Measurements from ENCODE around the gene CLDN18.

DNA sequence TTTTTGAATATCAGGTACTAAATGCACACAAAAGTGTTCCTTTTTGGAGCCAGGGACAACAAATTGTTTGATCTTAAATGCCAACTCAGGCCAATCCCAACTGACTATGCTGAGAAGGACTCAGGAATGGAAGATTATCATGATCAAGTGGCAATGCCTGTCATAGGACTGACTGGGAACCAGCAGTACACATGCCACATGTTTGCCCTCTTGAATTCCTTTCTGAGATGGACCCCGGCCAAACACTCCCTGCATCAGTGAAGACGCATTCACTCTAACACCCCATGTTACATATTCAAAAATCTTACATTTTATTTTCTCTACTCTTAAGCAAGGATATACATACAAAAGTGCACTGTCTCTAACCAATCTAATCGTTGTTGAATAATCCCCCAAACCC is 36.1 kb downstream of the CLDN18 start:
- TF ChIP-seq CEBPB (IDR thresholded peaks at IDR 0.05; ENCODE audit: low read depth) (no peak), ATF3 (IDR thresholded peaks at IDR 0.05) (no peak), POLR2AphosphoS5 (IDR thresholded peaks at IDR 0.05; ENCODE audit: low read depth, low read length) (no peak), SIN3A (IDR thresholded peaks at IDR 0.05; ENCODE audit: low read depth) (no peak), POLR2A (IDR thresholded peaks at IDR 0.05; ENCODE audit: borderline replicate concordance, extremely low read depth, insufficient read depth, insufficient read length) (no peak), JUND (IDR thresholded peaks at IDR 0.05) (no peak), REST (IDR thresholded peaks at IDR 0.05; ENCODE audit: low read depth) (no peak), ZNF274 (IDR thresholded peaks at IDR 0.05; ENCODE audit: low read depth, low read length) (no peak), RAD21 (IDR thresholded peaks at IDR 0.05; ENCODE audit: low read depth) (no peak), EZH2 (IDR thresholded peaks at IDR 0.05) (no peak), MAX (IDR thresholded peaks at IDR 0.05) (no peak), EGR1 (IDR thresholded peaks at IDR 0.05; ENCODE audit: low read depth) (no peak)
- TF ChIP-seq, protein P1, sequence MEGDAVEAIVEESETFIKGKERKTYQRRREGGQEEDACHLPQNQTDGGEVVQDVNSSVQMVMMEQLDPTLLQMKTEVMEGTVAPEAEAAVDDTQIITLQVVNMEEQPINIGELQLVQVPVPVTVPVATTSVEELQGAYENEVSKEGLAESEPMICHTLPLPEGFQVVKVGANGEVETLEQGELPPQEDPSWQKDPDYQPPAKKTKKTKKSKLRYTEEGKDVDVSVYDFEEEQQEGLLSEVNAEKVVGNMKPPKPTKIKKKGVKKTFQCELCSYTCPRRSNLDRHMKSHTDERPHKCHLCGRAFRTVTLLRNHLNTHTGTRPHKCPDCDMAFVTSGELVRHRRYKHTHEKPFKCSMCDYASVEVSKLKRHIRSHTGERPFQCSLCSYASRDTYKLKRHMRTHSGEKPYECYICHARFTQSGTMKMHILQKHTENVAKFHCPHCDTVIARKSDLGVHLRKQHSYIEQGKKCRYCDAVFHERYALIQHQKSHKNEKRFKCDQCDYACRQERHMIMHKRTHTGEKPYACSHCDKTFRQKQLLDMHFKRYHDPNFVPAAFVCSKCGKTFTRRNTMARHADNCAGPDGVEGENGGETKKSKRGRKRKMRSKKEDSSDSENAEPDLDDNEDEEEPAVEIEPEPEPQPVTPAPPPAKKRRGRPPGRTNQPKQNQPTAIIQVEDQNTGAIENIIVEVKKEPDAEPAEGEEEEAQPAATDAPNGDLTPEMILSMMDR (IDR thresholded peaks at IDR 0.05 in 2 of 3, conservative IDR thresholded peaks at IDR 0.05 in 1 of 3; ENCODE audit: borderline replicate concordance in 1 of 3, insufficient read depth in 1 of 3, low read depth in 2 of 3, low read length in 2 of 3) = no peak

Measured in HCT116 (cell line).